Fibroblast of skin of scalp (primary cell): Measurements from ENCODE around the gene UBE3A.

ENCODE experiments used
- DNase-seq: peaks from one replicate; pipeline ENCODE4 v3.0.0-alpha.2; 2013

UBE3A gene

DNA sequence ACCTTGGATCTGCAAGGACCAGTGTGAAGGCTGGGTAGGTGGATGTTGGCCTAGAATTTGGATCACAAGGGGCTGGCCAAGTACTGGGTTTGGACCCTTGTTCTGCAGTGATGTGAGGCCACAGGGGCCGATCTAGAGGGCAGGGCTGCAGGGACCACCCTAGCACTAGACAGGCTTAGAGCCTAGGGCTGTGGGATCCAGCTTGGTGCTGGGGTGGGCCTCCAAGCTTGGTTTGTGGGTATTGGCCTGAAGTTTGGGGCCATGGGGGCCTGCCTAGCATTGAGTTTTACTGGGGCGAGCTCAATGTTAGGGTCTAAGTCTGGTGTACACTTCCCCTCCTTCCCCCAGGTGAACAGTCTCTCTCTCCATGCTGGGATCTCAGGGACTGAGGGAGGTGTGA, 36.5 kb downstream of the UBE3A start:
- no peak for DNase-seq

DNA sequence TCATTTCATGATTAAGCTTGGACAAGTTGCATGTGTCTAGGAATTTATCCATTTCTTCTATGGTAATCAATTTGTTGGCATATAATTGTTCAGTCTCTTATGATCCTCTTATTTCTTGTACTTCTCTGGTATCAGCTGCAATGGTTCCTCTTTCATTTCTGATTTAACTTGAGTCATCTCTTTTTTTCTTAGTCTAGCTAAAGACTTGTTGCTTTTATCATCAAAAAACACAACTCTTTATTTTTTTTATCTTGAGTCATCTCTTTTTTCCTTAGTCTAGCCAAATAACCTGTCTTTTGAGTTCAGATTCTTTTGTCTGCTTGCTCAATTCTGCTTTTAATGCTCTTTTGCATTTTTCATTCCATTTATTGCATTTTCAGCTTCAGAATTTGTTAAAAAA, 37.3 kb downstream of the UBE3A start:
- no peak for DNase-seq

DNA sequence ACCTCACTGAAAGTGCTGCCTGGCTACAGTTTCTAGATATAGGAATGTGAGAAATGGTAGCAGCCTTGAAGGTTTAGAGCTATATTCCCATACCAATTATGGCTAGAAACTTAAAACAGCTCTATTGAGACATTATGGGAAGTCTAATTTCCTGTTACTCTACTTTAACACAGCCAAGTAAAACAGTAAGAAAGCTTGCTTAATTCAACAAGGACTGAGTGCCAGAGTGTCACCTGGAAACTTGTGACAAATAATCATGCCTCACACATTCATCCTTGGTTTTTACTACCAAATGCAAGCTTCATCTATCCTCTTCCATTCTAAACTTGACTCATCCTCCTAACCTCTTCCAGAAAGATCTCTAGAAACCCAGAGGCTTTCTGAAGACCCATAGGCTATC, 41.7 kb downstream of the UBE3A start:
- no peak for DNase-seq

DNA sequence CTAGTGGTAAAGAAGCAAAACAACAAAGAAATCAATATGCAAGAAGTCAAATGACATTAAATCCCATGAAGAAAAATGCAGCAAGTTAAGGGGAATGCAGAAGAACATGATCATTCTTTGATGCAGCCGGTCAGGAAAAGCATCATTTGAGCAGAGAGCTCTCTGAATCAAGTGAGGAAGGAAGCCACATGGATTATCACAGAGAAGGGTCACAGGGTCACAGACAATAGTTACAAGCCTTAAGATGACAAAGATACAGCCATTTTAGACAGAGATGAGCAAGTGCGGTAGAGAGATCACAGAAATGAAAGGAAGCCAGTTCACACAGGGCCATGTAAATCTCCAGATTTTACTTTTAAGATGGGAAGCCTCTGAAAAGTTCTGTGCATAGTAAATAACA, 43.9 kb downstream of the UBE3A start:
- DNase-seq: no peak

DNA sequence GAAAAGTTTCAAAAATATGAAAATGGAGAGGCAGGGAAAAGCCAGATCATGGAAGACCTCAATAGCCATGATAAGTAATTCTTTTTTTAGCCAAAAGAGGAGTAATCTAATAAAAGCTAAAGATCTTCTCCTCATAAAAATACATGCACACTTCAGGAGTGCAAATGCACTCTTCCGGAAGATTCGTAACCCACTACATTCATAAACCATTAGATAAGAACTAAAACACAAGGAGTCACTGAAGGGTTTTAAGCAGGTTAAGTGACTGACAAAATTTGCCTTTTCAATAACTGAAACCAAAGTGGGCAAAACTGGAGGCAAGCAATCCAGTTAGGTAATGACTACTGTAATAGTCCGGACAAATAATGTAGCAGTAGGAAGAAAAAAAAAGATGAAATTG, 46.0 kb downstream of the UBE3A start:
- DNase-seq: no peak

DNA sequence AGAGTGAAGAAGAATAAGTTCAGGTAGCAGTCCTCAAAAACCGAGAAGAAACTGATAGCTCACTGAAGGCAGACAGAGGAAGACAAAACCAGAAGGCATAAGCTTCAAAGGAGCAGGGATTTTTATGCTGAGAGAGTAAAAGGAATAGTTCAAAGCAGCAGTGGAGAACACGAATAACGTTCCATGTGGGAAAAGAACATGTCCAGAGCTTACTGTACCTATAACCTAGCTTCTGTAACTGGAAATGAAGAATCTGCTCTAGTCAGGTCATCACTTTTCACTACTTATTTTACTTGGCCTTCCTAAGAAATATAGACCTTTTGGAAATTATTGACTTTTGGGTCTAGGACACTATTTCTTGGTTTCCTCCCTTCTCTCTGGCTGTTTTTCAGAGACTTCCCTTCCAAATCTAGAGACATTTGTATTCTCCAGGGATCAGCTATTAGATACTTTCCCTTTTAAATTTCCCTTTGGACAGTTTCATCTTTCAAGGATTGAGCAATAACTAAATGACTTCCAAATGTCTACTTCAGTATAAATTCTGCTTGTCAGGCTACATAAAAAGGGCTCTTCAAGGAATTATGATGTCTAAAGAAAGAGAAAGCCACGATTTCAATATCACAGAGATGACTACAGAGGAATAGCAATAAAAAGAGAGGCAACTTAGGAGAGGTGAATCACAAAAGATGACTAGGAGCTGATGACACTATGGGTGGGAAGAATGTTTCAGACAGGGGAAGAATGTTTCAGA, 46.7 kb downstream of the UBE3A start:
- DNase-seq: peak; percentile 83

DNA sequence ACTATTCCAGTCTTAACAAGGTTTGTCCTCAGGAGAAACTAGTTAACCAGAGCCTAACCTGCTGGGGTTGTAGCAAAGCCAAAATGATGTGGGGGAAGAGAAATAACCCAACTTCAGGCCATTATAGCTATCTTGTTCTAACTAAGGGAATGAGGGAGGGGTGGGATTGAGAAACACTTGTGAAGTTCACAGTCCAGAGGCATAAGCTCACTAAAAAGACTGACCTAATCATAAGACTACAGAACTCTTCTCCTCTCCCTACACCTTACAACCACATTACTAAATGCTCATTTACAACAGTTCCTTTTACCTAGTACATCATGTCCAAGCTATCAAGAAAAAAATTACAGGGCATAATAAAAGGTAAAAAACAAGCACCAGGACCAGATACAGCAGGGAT, 52.8 kb downstream of the UBE3A start:
- DNase-seq: no peak

DNA sequence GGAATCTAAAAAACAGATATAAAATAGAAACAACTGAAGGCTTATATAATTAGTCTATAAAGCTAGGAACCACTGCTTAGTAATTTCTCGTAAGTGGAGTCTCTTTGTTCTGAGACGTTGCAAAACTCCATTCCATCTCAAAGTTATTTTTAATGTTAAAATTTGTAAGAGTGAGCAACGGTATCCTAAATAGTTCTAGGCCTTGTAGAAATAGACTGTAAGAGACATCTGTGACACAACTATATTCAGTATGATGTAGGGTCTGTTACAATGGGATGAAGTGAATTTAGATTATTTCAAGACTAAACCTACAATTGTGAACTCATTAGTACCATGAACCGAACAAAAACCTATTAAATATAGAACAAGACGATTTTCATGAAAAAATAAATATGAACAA, 57.2 kb downstream of the UBE3A start:
- no peak for DNase-seq

DNA sequence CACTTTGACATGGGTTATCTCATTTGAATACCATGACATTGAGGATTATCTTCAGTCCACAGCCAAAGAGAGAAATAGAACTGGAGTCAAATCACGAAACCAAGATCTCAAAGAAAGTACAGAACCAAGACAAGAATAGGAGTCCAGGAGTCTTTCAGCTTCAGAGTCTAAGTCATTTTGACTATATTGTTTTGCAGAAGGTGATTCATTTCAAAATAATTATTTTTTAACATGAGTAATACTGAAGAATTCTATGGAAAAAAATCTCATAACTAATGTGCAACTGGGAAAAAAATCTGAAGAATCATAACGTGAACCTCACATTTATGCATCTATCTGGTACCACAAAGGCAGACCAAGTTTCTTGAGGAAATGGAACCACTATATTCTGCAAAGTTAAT, 60.3 kb downstream of the UBE3A start:
- DNase-seq: peak; percentile 45

DNA sequence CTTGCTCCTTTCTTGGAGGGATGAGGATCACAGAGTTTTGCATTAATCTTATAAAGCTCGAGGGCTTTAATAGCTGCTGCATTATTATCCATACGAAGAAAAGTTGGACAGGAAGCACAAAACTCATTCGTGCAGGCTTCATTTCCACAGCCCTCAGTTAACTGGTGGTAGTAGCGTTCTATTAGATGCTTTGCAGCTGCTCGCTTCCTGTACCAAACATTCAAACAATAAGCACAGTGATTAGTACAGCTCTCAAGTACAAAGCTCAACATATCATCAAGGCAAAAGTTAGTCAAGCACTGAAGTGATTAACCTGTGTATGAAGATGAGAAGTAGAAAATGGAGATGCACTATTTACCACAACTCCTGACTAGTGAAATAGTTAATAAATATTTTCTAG, 63.3 kb downstream of the UBE3A start:
- no peak for DNase-seq

DNA sequence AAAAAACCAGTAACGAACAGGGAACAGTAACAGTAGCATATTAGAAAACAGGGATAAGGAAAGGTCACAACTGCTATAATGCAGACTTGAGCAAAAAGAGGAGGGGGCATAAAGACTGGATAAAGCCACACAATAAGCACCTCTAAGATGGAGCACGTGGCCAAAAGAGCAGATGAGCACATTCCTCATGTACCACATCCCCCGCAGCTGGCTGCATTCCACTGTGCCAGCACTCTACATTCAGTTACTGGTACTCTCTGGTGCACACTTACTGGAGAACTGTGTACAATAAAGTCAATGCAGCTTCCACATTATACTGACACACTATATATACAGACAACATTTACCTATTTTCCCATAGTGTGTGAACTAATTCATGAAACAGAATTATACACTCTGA, 64.7 kb downstream of the UBE3A start:
- DNase-seq: peak; percentile 17

DNA sequence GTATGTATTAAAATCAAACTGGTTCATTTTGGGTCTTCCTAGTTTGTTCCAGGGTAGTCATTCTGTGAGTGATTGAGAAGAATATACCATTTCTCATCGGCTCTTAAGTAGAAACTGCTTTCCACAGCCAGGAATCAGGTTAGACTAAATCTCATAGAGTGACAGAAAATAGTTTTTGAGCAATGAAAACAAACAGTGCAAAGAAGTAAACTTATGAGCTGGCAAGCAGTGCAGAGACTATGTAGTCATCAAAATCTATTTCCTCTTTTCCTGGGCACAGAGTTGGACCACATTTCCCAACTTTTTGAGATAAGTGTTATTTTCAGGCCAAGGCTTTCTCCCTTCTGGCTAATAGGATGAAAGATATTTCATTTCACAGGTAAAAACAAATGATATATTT, 66.5 kb downstream of the UBE3A start:
- no peak for DNase-seq

DNA sequence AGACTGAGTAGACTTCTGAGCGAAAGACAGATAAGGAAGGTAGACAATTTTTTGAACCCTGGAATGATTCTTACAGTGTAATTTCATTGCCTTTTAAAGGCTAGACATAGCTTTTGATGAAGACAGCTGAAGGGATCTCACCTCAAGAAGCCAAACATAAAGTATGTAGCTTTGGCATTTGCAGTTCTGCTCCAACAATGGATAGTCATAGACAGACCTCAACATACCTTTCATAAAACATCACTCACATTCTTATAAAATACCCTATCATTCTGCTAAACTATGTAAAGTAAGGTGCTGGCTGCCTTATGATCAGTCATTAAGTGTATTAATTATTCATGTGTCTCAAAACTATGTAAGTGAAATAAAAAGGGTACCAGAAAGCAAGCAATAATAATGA, 70.0 kb downstream of the UBE3A start:
- peak; percentile 22 for DNase-seq

DNA sequence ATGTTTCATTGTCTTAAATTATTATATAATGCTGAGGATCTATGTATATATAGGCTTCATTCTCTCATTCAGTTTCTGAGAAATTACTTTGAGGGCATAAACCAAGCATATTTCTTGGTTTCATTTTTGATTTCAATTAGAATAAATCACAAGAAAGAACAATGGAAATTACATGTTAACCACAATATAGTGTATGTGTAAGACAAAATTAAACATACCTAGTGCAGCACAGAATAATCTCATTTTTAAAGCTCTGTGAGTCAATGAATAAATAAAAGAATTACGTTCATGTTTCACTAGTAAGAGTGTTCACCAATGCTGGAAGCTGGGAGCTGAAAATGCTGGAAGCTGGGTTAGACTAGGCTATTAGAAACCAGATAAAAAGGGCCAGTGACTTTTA, 72.8 kb downstream of the UBE3A start:
- no peak for DNase-seq

DNA sequence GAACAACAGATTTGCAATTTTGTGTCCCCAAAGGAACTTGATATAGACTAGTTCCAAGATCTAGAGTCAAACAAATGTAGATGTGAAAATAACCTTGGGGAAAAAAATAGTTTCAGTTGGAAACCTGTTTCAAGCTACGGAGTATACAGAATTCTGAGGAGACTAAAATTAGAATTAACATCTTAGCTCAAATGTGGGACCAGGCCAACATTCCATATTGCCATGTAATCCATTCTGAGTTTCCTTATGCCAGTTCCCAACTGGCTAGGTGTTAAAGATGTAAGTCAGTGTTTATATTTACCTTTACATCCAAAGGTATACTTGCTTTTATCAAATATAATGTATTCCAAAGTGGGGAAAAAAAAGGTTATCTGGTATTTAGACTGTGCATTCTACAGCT, 76.3 kb downstream of the UBE3A start:
- DNase-seq: no peak

DNA sequence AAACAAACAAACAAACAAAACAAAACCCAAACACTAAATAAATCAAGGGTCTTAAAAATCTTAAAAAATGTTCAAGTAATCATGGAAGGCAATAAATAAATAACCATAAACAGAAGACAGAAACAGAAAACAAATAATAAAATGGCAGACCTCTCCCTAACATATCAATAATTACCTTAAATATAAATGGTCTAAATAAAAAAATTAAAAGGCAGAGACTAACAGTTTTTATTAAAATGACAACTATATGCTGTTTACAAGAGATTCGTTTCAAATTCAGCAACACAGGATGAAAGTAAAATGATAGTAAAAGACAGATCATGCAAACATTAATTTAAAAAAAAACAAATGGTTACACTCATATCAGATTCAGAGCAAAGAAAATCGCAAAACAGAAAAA, 91.1 kb downstream of the UBE3A start:
- DNase-seq: no peak

DNA sequence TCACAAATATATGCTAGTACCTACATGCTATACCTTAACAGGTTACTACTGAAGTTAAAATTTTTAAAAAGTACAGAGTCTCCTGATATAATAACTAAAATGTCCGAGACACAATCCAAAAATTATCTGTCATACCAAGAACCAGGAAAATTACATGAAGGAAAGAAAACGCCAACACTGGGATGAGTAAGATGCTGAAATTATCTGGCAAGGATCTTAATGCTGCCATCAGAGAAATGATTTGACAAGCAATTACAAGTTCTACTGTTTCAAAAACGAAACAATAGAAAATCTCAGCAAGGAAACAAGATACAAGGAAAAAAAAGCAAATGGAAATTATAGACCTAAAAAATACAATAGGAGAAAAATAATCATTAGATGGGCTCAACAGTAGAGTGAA, 92.5 kb downstream of the UBE3A start:
- no peak for DNase-seq

DNA sequence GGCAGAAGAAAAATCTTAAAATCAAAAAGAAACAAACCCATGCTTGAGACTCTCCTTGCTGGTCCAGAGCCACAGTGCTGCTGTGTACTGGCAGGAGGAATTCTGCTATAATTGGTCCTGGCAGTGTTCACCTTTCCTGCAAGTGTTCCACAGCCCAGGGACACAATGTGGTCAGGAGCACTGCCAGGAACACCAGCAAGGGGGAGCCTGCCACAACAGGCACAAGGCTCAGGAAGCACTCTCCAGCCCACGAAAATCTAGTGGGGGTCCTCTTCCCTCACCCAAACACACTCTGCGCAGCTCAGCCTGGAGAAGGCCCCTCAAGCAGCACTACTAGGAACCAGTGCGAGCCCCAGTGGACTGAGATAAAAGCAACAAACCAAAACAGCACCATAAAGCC, 92.9 kb downstream of the UBE3A start:
- DNase-seq: peak; percentile 7

DNA sequence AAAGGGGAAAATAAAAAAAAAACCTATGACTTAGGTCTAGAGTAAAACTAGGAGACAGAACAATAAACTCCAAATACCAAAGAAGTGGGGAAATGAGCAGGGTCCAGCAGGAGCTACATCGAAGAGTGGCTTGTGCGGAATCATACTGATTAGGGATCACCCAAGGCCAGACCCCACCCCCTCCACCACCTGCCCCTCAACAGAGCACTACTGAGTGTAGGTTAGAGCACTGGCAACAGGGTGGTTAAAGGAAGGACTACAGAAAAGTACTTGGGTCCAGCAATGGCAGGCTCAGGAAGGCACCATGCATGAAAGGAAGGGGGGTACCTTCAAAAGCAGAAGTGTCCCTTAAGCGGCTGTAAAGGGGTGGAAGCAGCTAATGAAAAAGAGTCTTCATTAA, 96.2 kb downstream of the UBE3A start:
- no peak for DNase-seq

DNA sequence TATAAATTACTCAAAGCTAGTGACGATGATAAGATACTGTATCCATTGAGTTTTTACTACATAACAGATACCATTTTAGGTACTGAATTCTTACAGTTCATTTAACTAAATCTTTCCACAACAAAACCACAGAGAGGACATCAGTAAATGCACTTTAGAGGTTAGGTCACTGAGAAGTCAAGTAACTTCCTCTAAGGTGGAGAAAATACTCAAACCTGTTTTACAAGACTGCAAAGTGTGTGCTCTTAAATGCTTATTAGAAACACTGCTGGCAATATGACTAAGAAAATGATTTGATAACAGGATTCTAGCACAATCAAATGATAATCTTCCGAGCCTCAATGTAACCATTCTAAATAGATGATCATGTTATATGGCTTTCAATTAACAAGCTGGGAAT, 99.4 kb downstream of the UBE3A start:
- DNase-seq: no peak

DNA sequence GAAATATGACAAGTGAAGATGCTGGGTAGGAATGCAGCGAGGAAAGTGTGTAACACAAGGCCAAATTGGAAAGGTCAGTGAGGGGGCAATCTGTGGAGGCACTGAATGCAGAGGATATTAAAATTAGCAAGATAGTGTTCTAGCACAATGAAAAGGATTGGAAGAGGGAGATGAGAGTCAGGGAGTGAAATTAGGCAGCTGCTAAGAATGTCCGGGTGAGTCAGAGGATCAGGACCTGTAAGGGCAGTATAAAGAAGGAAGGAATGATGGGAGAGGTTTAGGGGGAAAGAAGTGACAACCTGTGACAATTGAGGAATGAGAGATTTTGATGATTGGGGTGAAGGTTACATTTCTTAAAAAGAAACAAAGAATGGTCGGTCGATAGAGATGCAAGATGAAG, 103.5 kb downstream of the UBE3A start:
- DNase-seq: no peak

DNA sequence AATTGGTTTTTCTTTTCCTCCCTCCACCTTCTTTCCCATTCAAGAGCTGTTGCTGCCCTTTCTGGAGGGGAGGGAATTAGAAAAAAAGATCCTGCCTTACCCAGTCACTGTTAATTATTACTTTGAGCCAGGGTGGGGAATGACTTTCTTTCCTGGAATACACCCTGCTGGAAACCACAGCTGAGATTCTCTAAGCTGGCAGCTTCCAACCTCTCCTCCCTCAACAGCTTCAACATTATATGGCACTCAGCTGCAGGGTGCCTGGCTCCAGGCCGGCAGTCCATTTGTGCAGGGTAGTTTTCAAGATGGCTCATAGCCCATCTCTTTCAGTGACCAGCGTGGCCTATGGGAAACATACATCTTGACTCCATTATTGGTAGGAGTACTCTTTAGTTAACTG, 105.8 kb downstream of the UBE3A start:
- DNase-seq: no peak

DNA sequence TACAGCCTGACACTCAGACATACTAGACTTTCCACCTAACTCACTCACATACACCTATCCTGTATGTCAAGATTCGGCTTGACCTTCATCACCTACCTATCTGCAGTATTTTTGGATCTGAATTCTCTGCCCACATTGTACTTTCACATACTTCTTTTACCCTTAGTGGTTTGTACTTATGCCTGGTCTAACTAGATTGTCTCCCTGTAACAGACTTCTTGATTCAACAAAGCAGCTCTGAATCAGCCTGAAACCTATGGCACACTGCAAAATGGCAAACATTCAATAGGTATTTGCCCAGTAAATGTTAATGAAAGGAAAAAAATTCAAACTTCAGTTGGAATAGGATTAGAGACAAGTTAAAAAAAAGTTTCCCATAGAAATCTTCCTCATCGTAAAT, 106.5 kb downstream of the UBE3A start:
- no peak for DNase-seq

DNA sequence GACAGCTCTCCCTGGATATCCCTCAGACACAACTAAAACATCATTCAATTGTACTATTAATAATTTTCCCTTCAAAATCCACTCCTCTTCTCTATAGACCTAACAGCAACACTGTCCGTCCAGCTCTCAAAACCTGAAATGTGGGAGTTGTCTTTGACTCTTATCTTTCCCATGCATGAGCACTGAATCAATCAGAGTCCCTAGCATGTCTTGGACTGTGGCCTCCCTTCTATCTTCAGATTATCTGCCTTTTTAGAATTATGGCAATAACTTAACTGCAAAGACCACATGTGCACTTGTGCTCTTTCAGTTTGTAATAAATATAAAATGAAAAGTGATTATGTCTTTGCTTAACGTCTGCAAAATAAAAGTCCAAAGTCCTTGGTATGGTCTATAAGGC, 107.0 kb downstream of the UBE3A start:
- no peak for DNase-seq

DNA sequence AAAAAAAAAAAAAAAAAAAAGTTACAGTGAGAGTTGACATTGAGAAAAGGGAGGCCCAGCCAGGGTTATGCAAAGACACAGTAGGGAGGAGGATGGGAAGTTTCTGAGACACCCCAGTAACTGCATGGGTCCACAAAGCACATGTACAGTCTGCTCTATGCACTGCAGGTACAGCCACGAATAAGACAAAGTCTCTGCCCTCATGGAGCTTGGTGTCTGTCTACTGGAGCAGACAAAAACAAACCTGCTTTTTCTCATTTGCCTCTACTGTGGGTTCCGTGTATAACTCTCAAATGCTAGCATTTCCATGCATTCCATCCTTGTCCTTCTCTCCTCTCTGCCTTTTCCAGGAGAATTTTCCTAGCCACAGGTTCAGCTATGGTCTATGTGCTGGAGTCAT, 107.4 kb downstream of the UBE3A start:
- no peak for DNase-seq
